ENCODE results near the gene TRIO. TPM values are rescaled to one million over a fixed set of nuclear protein-coding genes. Genes with fewer than 3 reads are reported as not detected.

The TRIO gene
- polyA plus RNA-seq, 1 of the 3 experiments (the other 2 are of a cell fraction) = 229 TPM

- H3K4me2 ChIP-seq = no peak overlapping the region
- H3K9ac ChIP-seq = no peak overlapping the region
- H3K27ac ChIP-seq (ENCODE audit: low read depth in 2 of 2, low read length in 1 of 2) = no peak overlapping the region
- H3K36me3 ChIP-seq (replicated peaks in 1 of 2; ENCODE audit: control insufficient read depth in 1 of 2, insufficient read depth in 2 of 2, low read length in 1 of 2) = no peaks in the 10 kb centered on the region
- ChIA-PET CTCF (no interaction called here), POLR2A (no interaction called here)
- DNase-seq = no peak
- no peaks in the 10 kb centered on the region for H4K20me1 ChIP-seq (ENCODE audit: insufficient read depth)
- H3K9me2 ChIP-seq = no peaks in the 10 kb centered on the region
- no peaks in the 10 kb centered on the region for H3K9me3 ChIP-seq
- no peak overlapping the region for H3K4me3 ChIP-seq (ENCODE audit: low read depth in 2 of 2, low read length in 1 of 2)
- H3K79me2 ChIP-seq (ENCODE audit: insufficient read depth) = no peaks in the 10 kb centered on the region
- H3K4me1 ChIP-seq (ENCODE audit: control insufficient read depth in 1 of 2, insufficient read depth in 2 of 2, low read depth in 1 of 2, low read length in 1 of 2) = peaks cover 0 to 7% of the 10 kb centered on the region in 2 experiments; a peak in 1 of 4 replicates
- TF ChIP-seq EP300 (IDR thresholded peaks at IDR 0.05; ENCODE audit: borderline replicate concordance in 1 of 2, low read depth in 1 of 2, low read length in 1 of 2) = no peak
- TF ChIP-seq TAF1 (IDR thresholded peaks at IDR 0.05; ENCODE audit: borderline replicate concordance, low read depth, low read length) = no peak
- no peak for TF ChIP-seq FOSL2 (IDR thresholded peaks at IDR 0.05; ENCODE audit: borderline replicate concordance, low read depth)
- no peak for TF ChIP-seq ZBTB33 (IDR thresholded peaks at IDR 0.05; ENCODE audit: borderline replicate concordance, low read depth)
- TF ChIP-seq NFIC (IDR thresholded peaks at IDR 0.05; ENCODE audit: borderline replicate concordance) = no peak
- TF ChIP-seq CTCF (IDR thresholded peaks at IDR 0.05) = no peak
- no peak for TF ChIP-seq RXRA (IDR thresholded peaks at IDR 0.05; ENCODE audit: borderline replicate concordance, low read depth)
- TF ChIP-seq TCF12 (IDR thresholded peaks at IDR 0.05) = no peak
- TF ChIP-seq EZH2phosphoT487 (IDR thresholded peaks at IDR 0.05; ENCODE audit: borderline replicate concordance, low read depth) = no peak
- TF ChIP-seq CHD2 (IDR thresholded peaks at IDR 0.05; ENCODE audit: low read length, partially characterized antibody) = no peak
- no peak for TF ChIP-seq RAD21 (IDR thresholded peaks at IDR 0.05; ENCODE audit: low read length)
- TF ChIP-seq IRF3 (IDR thresholded peaks at IDR 0.05; ENCODE audit: low read depth, low read length) = no peak
- no peak for TF ChIP-seq RFX5 (IDR thresholded peaks at IDR 0.05; ENCODE audit: low read length)
- TF ChIP-seq GABPA (IDR thresholded peaks at IDR 0.05; ENCODE audit: low read depth) = no peak
- TF ChIP-seq JUND (IDR thresholded peaks at IDR 0.05) = no peak
- no peak for TF ChIP-seq NRF1 (IDR thresholded peaks at IDR 0.05; ENCODE audit: low read depth, low read length)
- no peak overlapping the region for H2AFZ ChIP-seq (ENCODE audit: low read depth)
- no peaks in the 10 kb centered on the region for H3F3A ChIP-seq (replicated peaks; ENCODE audit: insufficient read depth)
- H3K27me3 ChIP-seq (ENCODE audit: insufficient read depth) = no peaks in the 10 kb centered on the region
- 84% methylated on average over 12 of the region's 12 CpGs for WGBS (ENCODE audit: low lambda C conversion rate)
These were observed 380.3 kb downstream of the TRIO start for GRCh38 chr5:14523243-14524034.
